Left hindlimb (tissue), 1 donor: ENCODE results near the gene UBE3D.
"Not testable (repeated sequence)": the region's sequence is repeated elsewhere in the genome, so short reads cannot be mapped to it uniquely, and the experiment has no call there.

Experiments
- DNase-seq: peaks from one replicate; pipeline ENCODE4 v3.0.0-alpha.2; 2018

Gene UBE3D

DNA sequence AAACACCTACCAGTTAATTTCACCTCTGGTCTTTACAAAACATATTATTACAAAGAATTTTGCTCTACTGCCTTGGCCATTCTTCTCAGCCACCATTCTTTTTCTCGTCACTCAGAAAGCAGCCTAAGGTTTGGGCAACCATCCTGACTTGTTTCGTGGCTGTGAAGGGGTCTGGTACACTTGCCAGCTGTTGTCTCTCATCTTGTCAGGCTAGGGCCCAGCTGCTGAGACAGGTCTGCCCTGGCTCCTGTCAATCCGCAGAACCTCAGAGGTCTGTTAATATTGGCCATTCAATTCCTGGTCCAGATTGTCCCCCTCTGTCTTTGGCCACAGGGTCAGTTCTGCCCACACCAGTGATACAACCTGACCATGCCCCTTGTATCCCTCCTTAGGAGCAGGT, 197.7 kb downstream of the UBE3D start:
- no peak for DNase-seq

GRCh38 chr6:82866446-82866845, 199.2 kb downstream of the UBE3D start:
- no peak for DNase-seq

DNA sequence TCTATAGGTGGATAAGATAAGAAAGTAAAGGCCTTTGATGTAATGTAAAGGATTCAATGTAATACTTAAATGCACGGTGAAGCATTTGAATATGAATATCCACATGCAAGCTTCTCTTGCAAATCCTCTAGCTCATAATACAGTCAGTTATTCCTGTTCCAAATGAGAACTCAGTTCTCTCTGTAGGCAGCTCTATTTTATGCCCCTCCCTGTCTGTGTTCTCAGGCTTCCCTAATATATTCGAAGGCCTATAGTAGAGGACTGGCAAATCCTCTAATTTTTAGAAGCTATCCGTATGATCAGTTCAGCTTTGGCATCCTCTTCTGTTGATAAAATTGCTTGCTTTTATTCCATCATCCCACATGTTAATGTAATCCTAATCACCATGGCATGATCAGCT, 200.2 kb downstream of the UBE3D start:
- no peak for DNase-seq

DNA sequence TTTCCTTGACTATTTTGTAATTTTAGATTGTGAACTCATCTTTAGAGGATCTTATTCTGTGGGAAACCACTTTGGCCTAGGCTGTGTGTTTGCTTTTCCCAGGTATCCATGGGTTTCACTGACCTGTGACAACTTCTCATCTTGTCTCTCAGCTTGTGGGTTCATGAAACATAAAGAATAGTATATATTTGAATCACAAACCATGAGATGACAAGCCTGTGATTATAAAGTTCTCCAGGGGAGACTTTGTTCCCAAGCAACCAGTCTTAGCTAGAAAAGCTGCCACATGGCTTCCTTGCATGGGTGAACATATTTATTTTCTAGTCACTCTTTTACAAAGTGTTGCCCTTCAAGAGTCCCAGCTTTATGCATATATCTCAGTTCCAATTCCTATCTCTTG, 201.9 kb downstream of the UBE3D start:
- no peak for DNase-seq

- no peak for DNase-seq
These were observed 203.1 kb downstream of the UBE3D start for GRCh38 chr6:82862543-82862942.

DNA sequence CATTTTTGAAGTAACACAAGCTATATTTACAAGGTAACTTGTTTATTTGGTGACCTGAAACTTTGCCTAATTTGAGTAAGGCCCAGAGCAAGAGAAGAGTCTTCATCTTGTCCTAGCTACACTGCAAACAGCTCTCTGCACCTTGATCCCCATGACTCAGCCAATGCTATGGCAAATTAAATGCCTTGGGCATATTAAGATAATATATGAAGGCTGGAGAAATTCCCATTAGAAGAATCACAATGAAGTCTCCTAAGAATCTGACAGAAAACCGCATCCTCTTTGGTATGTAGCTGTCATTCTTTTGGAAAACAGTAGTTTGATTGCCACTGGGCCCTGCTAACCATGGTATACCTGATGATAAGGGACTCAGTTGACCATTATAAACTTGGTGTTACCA, 204.5 kb downstream of the UBE3D start:
- no peak for DNase-seq

GRCh38 chr6:82856077-82856476, 209.6 kb downstream of the UBE3D start:
- DNase-seq: not testable (repeated sequence)

GRCh38 chr6:82852904-82853303, 212.7 kb downstream of the UBE3D start:
- not testable (repeated sequence) for DNase-seq

GRCh38 chr6:82843291-82843885, 222.3 kb downstream of the UBE3D start:
- no peak for DNase-seq

- no peak for DNase-seq
These were observed 222.9 kb downstream of the UBE3D start for GRCh38 chr6:82842721-82843120.
